GM20000 (cell line): ENCODE measurements around the gene ZNF329.

Experiments used
- DNase-seq: peaks from one replicate; pipeline ENCODE4 v3.0.0; 2012; ENCODE audit warnings: low spot score
- TF ChIP-seq, protein P1 (sequence below): IDR thresholded peaks from 2 replicates; pipeline ENCODE4 v1.5.1; 2012; ENCODE audit warnings: mild to moderate bottlenecking, control low read depth; ENCODE audit errors: extremely low read depth, missing control alignments

ZNF329 gene

DNA sequence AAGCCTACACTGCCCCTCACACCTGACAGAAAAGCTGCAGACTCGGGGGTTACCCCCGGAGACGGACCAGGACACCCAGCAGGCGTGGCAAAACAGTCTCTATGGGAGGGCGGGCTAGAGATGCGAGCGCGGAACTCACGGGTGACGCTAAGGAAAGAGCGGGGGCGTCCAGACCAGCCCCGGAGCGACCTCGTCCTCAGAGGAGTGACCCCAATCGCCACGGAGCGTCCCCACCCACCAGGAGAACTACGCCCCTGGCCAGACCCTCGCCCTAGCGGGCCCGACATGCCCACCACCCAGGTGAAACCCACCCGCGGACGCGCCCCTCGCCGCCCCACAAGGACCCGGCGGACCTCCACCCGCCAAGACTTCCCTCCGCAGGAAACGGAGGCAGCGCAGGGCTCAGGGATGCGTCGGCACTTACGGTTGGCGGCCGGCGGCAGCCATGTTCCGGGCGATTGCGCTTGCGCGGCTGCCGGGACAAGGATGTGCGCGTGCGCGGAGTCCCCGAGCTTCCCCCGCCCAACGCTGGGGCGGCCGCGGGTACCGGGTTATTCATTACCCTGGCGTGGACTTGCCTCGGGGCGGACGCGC, at the start of gene ZNF329:
Gene ZNF329, minus strand, starts transcription at position 462 of the 594 bp plus-strand sequence. CDS start 21,286 bp downstream, outside the sequence.
- TF ChIP-seq, protein P1, sequence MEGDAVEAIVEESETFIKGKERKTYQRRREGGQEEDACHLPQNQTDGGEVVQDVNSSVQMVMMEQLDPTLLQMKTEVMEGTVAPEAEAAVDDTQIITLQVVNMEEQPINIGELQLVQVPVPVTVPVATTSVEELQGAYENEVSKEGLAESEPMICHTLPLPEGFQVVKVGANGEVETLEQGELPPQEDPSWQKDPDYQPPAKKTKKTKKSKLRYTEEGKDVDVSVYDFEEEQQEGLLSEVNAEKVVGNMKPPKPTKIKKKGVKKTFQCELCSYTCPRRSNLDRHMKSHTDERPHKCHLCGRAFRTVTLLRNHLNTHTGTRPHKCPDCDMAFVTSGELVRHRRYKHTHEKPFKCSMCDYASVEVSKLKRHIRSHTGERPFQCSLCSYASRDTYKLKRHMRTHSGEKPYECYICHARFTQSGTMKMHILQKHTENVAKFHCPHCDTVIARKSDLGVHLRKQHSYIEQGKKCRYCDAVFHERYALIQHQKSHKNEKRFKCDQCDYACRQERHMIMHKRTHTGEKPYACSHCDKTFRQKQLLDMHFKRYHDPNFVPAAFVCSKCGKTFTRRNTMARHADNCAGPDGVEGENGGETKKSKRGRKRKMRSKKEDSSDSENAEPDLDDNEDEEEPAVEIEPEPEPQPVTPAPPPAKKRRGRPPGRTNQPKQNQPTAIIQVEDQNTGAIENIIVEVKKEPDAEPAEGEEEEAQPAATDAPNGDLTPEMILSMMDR = no peak
- peak; percentile 93 for DNase-seq

DNA sequence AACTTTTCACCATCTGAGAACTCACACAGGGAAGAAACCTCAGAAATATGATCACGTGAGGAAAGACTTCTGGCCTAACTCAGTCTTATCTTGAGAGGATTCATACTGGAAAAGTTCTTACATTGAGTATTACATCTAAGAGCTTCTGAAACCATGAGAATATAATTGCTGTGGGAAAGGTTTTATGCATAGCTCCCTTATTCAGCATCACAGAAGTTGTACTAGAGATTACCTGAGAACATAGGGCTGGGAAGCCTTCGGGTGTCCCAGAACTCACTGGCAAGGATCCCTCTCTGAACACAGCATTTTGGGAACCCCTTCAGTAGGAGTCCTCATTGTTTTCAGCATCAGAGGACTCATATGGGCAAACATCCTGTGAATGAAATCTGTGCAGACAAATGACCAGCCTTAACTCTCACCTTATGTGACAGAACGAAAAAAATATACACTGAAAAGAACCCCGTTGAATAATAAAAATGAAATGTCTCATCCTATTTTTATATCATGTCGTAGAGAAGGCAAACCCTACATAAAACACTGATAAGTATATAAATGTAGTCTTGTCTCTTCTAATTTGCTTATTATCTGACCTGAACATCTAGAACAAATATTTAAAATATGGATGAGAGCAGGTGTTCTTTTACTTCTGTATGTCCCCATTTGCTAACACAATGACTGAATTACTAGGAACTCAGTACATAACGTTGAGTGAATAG, 46.5 kb upstream of the ZNF329 start:
- TF ChIP-seq, protein P1 = no peak
- no peak for DNase-seq

DNA sequence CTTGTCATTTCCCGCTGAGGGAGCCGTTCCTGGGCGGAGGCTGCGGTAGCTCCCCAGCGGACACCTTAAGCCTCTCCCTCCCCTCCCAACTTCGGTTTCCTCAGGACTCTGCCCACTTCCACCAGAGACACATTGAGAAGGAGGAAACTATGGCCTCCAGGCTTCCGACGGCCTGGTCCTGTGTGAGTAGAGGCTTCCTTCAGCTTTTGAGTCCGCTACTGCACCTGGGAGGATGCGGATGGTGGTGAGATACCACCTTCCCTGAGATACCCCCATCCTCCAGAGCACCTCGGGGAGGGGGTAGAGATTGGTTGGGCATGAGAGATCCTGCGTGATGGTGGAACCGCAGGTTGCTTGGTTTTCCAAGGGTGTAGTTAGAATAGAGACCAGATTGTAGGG, 33.2 kb upstream of the ZNF329 start:
- DNase-seq = no peak
- TF ChIP-seq, protein P1 = no peak

DNA sequence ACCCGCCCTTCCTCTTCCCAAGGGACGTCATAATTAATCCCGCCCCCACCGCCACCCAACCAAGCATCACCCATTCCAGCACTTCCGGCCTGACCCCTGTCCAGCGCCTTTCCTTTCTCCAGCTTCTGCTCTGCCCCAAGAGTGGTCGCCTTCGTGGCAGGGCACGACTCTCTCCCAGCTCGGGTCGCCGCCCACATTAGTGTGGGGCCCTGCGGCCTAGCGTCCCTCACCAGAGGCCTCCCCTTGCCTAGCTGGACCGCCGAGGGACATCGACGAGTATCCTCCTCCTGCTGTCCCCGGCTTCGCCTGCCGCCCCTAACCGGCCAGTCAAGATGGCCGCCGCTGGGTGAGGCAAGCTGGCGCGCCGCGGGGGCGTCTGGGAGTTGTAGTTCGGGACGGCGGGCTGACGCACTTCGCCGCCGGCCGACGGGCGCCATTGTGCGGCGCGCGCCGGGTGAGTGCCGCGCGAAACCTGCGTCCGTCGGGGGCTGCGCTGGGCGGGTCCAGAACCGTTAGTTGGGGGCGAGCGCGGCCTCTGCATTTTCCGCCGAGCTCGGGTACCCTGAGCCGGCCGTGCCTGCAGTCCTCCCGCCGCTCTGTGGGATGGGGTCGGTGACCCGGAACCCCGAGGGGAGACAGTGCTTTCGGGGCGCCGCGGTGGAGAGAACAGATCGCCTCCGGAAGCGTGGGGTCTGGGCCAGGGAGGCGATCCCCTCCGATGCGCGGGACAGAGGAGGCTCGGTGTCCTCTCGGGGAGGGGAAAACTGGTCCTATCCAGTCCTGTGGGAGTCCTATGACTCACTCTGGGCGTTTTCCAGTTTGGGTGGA, 32.6 kb upstream of the ZNF329 start, which contains the start of gene ZNF274:
Gene ZNF274, plus strand, starts transcription at position 73 of the 828 bp plus-strand sequence. CDS start 905 bp downstream, outside the sequence.
- peak; percentile 97 for DNase-seq
- TF ChIP-seq, protein P1 = no peak

DNA sequence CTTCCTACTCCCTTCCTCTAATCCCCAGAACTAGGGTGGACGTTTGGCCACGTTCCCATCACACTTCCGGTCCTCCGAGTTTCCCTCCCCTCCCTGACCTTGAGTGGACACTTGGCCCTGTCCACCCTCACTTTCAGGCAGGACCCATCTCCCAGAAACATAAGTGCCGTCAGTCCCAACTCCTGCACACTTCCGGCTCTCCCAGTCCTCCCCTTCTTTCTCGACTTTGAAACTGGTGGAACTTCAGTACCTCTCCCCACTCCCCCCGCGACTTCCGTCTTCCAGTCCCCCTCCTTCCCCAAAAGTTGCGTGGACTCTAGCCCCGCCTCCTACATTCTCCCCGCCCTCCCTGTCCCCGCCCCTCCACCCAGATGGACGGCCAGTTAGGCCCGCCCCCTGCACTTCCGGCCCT, 32.0 kb upstream of the ZNF329 start:
- TF ChIP-seq, protein P1 = no peak
- peak; percentile 94 for DNase-seq

DNA sequence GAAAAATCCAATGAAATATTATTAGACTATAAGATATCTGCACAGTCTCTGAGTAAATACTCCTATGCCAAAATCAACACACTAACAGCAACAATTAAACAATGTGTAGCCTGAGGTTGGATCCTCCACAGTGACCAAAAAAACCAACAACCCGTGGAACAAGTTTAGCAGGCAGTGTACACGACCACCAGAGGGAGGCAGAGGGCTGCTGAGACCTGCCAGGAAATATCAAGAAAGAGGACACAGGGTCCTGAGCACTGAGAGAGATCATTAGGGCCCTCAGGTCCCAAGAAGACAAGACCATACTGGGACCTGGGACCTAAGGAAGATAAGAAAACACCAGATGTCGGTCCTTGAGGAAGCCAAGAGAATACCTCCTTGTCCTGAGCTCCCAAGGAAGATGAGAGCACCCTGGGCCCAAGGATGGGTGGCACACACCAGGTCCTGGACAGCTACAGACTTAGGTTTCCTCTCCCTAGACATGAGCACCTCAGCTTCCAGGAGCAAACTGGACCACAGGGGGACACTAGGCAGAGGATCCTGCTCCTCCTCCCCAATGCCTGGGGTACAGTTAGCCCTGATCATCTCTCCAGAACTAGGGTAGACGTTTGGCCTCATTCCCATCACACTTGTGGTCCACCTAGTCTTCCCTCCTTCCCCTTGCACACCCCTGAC, 31.4 kb upstream of the ZNF329 start:
- TF ChIP-seq, protein P1 = peak; percentile 20
- DNase-seq = peak; percentile 49
